Fibroblast of gingiva (primary cell): Measurements from ENCODE around the gene PROZ.
A peak's percentile ranks its signal among the peaks of the same experiment; 100 is the strongest.

ENCODE experiments used
- DNase-seq: peaks from one replicate; pipeline ENCODE4 v3.0.0-alpha.2; 2011; ENCODE audit warnings: low read depth

The PROZ gene

GRCh38 chr13:113179374-113180230 lies 21.2 kb downstream of the PROZ start:
- DNase-seq, result no peak

DNA sequence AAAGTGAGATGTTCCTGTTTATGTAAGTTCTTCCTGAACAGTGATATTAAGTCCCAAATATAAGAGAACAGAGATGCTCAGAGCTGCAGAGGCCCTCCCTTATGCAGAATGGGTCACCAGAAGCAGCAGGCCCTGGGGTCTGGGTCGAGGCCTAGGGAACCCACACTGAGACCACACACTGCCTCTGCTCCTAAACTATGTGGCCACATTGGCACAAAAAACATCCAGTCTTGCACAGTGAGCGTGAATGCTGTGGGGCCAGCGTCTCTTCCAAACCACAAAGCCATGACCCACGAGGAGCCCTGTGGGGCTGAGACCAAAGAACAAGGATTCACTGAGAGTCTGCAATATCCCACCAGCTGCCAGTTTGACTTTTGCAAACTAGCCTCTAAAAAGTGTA lies 23.6 kb downstream of the PROZ start:
- DNase-seq, result peak; percentile 44

GRCh38 chr13:113183450-113184129 lies 25.1 kb downstream of the PROZ start:
- peak; percentile 25 for DNase-seq

GRCh38 chr13:113184568-113185440 lies 26.4 kb downstream of the PROZ start:
- no peak for DNase-seq

GRCh38 chr13:113186061-113186900 lies 27.8 kb downstream of the PROZ start:
- DNase-seq, result no peak

DNA sequence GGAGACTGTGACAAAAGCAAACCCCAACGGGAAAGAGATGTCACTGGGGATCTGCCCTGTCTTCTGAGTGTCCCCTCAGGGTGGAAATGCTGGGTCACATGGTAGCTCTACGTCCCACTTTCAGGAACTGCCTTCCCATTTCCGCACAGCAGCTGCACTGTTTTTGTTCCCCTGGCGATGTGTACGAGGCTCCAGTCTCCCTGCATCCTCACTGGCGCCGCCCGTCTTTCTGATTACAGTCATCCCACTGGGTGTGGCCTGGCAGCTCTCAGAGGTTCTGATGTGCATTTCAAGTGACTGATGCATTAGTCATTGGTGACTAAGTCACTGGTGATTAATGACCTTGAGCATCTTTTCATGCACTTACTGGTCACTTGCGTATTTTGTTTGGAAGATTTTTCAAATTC lies 28.8 kb downstream of the PROZ start:
- peak; percentile 99 for DNase-seq

DNA sequence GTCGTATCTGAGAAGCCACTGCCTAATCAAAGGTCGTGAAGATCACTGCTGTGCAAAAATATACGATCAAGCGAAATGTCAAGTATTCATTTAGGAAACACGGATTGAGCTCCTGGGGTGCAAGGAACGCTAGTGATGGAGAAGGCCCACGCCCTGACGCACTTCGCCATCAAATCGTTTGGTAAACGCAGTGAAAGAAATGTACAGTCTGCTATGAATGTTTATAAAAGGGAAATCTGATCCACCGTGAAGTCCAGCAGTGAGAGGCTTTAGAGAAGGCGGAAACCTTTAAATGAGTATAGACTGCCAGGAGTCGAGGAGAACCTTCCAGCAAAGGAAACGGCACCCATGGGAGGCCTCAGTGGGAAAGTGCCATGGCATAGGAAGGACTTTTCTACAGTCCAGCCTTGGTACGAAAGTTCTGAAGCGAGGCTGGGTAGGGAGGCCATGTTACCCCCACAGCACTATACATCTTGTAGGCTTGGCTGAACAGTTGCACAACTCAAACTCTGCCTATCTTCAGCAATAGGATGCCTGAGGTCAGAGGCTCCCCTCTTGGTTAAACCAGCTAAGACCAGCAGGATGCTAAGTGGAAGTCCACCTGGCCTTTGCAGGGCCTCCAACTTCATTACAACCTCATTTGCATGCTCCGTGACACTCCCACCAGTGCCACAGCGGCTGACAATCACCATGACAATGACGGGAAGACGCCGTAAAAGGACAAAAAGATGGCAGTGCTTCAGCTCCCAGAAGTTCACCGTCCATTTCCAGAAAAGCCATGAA lies 29.6 kb downstream of the PROZ start:
- peak; percentile 67 for DNase-seq

GRCh38 chr13:113190181-113190580 lies 31.7 kb downstream of the PROZ start:
- no peak for DNase-seq

DNA sequence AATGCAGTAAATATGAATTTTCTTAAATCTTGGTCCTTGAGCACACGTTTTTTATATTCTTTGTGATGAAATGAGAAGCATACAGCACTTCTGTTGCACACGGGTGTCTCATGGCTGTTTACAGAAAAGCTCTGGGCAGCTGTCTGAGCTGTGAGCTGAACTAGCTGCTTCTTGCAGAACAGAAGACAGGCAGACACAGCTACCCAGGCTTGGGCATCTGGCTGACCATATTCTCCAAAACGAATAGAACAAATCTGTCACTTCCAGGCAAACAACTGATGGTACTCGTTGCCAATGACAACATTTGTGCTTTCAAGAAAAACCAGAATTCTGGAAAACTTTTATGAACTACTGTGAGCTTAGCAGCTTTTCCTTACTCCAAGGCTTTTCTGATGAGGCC lies 33.8 kb downstream of the PROZ start:
- no peak for DNase-seq

- peak; percentile 67 for DNase-seq
These were observed 34.5 kb downstream of the PROZ start for GRCh38 chr13:113192902-113193301.

DNA sequence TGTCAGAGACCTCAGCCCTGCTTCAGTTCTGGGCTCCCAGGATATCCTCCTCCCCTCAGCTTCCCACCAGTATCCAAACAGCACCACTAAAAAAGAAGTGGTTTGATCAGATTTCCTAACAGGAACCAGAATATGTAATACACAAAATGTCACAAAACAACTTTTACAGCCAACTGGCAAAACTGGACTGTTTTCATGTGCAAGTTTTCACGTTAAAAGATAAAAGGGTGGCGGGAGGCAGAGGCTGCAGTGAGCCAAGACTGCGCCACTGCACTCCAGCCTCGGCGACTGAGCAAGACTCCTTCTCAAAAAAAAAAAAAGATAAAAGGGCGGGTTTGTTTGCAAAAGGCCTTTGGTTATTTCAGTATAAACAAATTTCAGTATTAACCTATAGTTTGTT lies 36.9 kb downstream of the PROZ start:
- no peak for DNase-seq

- DNase-seq, result no peak
These were observed 38.7 kb downstream of the PROZ start for GRCh38 chr13:113196970-113197737.

GRCh38 chr13:113201815-113202214 lies 43.4 kb downstream of the PROZ start:
- no peak for DNase-seq

- no peak for DNase-seq
These were observed 44.5 kb downstream of the PROZ start for GRCh38 chr13:113202912-113203311.

GRCh38 chr13:113203507-113204377 lies 45.3 kb downstream of the PROZ start:
- no peak for DNase-seq

DNA sequence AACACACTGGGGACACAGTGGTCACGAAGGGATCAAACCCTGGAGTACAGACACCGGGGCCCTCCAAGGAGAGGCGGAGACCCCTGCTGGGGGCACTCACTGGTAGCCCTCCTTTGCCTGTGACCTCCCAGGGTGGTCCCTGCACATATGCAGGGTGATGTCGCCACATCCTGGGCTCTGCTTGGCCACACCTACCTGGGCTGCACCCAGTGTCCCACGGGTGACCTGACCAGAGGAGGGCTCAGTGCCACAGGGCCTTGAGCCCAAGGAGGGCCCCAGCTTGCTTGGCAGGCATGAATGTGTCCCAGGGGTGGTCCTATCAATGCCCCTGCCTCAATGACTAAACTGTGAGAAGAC lies 45.9 kb downstream of the PROZ start:
- no peak for DNase-seq

DNA sequence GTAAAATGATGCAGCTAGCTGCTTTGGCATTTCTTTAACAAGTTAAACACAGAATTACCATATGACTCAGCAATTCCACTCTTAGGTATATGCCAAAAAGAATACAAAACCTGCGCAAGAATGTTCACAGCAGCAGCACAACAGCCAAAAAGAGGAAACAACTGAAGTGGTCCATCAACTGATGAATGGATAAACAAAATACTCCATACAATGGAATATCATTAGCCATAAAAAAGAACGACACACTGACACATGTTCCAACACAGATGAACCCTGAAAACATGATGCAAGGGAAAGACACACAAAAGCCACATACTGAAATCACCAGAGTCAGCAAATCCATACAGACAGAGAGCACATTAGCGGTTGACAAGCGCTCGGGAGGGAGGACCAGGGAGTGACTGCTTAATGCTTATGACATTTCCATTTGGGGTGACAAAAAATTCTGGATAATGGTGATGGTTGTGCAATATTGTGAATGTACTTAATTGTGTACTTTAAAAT lies 47.0 kb downstream of the PROZ start:
- peak; percentile 79 for DNase-seq

DNA sequence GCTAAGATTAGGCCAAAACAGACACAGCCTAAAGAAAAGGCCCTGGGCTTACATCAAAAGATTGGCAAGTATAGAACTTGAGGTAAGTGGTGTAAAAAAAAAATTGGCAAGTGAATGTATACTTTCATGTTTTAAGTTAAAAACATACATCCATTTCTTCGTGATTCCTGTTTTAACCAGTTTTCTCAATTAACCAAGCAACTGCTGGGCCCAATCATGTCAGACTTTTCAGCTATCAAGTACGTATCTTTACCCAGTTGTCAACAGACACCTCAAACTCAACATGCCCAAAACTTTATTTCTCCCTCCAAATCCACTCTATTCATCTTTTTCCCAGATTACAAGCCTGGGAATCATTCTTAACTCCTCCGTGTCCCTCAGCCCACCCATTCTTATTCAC lies 49.0 kb downstream of the PROZ start:
- no peak for DNase-seq

DNA sequence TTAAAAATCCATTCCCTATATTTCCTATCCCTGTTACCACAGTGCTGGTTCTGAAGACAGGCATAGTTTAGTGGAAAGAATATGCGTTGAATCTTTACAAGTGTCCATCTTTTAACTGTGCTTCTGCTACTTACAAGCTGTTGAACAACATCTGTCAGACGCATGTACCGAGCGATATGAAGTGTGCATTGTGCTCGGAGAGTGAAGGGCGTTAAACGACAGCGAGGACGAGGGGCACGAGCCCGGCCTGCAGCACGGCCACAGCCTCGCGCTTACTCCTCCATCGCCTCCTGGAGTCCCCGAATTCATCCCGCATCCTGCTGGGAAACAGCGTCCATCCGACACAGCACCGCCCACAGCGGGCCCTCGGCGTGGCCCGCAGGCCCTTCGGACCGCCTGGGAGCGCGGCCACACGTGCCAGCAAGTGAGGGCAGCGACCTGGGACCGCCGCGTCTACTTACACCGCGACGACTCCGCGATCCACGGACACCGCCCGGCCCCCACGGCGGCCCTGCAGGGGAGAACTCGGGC lies 49.5 kb downstream of the PROZ start:
- peak; percentile 60 for DNase-seq
